Transverse colon (tissue), 4 donors: Measurements from ENCODE around the gene SLBP.

ENCODE experiments used
- CTCF ChIP-seq, 5 experiments: fragments of 200-600 bp in 3 of 5; fragments of 450-650 bp in 2 of 5; sonication (generic) in 3 of 5; IDR thresholded peaks; 1 replicate in 2 of 5; 2 replicates in 3 of 5; pipeline ENCODE4 v1.5.1; 2016 to 2017; ENCODE audit warnings: antibody characterized with exemption in 5 of 5, inconsistent platforms in 3 of 5, mild to moderate bottlenecking in 2 of 5, moderate library complexity in 1 of 5
- POLR2A ChIP-seq: fragments of 450-650 bp; IDR thresholded peaks from one replicate; pipeline ENCODE4 v1.6.1; 2016; ENCODE audit warnings: antibody characterized with exemption, mild to moderate bottlenecking, moderate library complexity
- POLR2AphosphoS5 ChIP-seq, 3 donors: sonication (generic); formaldehyde crosslinking; IDR thresholded peaks; one replicate each; pipeline ENCODE4 v1.6.1; 2016; ENCODE audit warnings: antibody characterized with exemption in 3 of 3

GRCh38 chr4:1744552-1744951 lies 32.4 kb upstream of the SLBP start:
- TF ChIP-seq POLR2A (no peak), CTCF (IDR thresholded peaks at IDR 0.05) (no peak), POLR2AphosphoS5 (IDR thresholded peaks at IDR 0.05) (no peak)
